HCT116 (cell line): ENCODE data around the gene PGS1.

Experiments
- CTCF ChIP-seq, 3 experiments: fragments of 200-600 bp in 1 of 3; sonication (generic) in 1 of 3; IDR thresholded peaks in 2 of 3; conservative IDR thresholded peaks in 1 of 3; 2 replicates each; pipeline ENCODE4 v1.5.1; 2012 to 2017; ENCODE audit warnings: low read depth in 2 of 3, low read length in 2 of 3, antibody characterized with exemption in 1 of 3, borderline replicate concordance in 1 of 3, control low read depth in 1 of 3, mild to moderate bottlenecking in 1 of 3, mixed read lengths in 1 of 3, mixed run types in 1 of 3, moderate library complexity in 1 of 3; ENCODE audit not compliant: insufficient read depth in 1 of 3
- ELF1 ChIP-seq: IDR thresholded peaks from 2 replicates; pipeline ENCODE4 v1.6.1; 2012; ENCODE audit warnings: low read depth, borderline replicate concordance
- EZH2 ChIP-seq: fragments of 200-600 bp; sonication (generic); IDR thresholded peaks from 2 replicates; pipeline ENCODE4 v1.6.1; 2017; ENCODE audit warnings: antibody characterized with exemption, mixed run types
- EZH2phosphoT487 ChIP-seq: fragments of 200-600 bp; IDR thresholded peaks from 2 replicates; pipeline ENCODE4 v1.6.1; 2018; ENCODE audit warnings: antibody characterized with exemption, borderline replicate concordance
- MAX ChIP-seq: IDR thresholded peaks from 2 replicates; pipeline ENCODE4 v1.6.1; 2012
- POLR2A ChIP-seq: IDR thresholded peaks from 2 replicates; pipeline ENCODE4 v1.7.0; 2011; ENCODE audit warnings: borderline replicate concordance; ENCODE audit not compliant: insufficient read depth, insufficient read length; ENCODE audit errors: extremely low read depth
- RAD21 ChIP-seq: IDR thresholded peaks from 2 replicates; pipeline ENCODE4 v1.6.1; 2012; ENCODE audit warnings: low read depth, mild to moderate bottlenecking
- REST ChIP-seq: IDR thresholded peaks from 2 replicates; pipeline ENCODE4 v1.6.1; 2012; ENCODE audit warnings: low read depth
- SIN3A ChIP-seq: IDR thresholded peaks from 2 replicates; pipeline ENCODE4 v1.6.1; 2012; ENCODE audit warnings: low read depth
- SP1 ChIP-seq: IDR thresholded peaks from 2 replicates; pipeline ENCODE4 v1.6.1; 2012; ENCODE audit warnings: low read depth
- TCF7L2 ChIP-seq: IDR thresholded peaks from 2 replicates; pipeline ENCODE4 v1.7.0; 2011; ENCODE audit warnings: borderline replicate concordance, inconsistent platforms; ENCODE audit not compliant: insufficient read depth, insufficient read length; ENCODE audit errors: extremely low read depth
- YY1 ChIP-seq: IDR thresholded peaks from 2 replicates; pipeline ENCODE4 v1.6.1; 2011; ENCODE audit warnings: low read length, low read depth, moderate library complexity, mild to moderate bottlenecking; ENCODE audit not compliant: insufficient replicate concordance; ENCODE audit errors: extremely low read depth

GRCh38 chr17:78418326-78419026 is 40.0 kb downstream of the PGS1 start:
- no peak for TF ChIP-seq EZH2
- no peak for TF ChIP-seq EZH2phosphoT487
- TF ChIP-seq CTCF (IDR thresholded peaks at IDR 0.05 in 2 of 3, conservative IDR thresholded peaks at IDR 0.05 in 1 of 3; ENCODE audit: borderline replicate concordance in 1 of 3, insufficient read depth in 1 of 3, low read depth in 2 of 3, low read length in 2 of 3) = no peak
- TF ChIP-seq SP1 = no peak
- no peak for TF ChIP-seq POLR2A
- no peak for TF ChIP-seq SIN3A
- TF ChIP-seq RAD21 = no peak
- no peak for TF ChIP-seq ELF1
- no peak for TF ChIP-seq MAX
- no peak for TF ChIP-seq TCF7L2
- no peak for TF ChIP-seq YY1
- no peak for TF ChIP-seq REST
